NCI-H460 (cell line): ENCODE results near the gene KLHL15. TPM values are rescaled to one million over a fixed set of nuclear protein-coding genes. Genes with fewer than 3 reads are reported as not detected.
"Not testable (repeated sequence)": the region's sequence is repeated elsewhere in the genome, so short reads cannot be mapped to it uniquely, and the experiment has no call there.

ENCODE experiments used
- DNase-seq: peaks from one replicate; pipeline ENCODE4 v3.0.0-alpha.2; 2016; ENCODE audit warnings: low read depth; ENCODE audit errors: extremely low read depth
- total RNA-seq: library from RNA; depleted of rRNA; stranded (reverse); fragments of >200 nt; shearing (Covaris generic); gene quantifications from 2 replicates; pipeline ENCODE4 v1.2.3, GENCODE V29; 2014

KLHL15 gene
- total RNA-seq, 1 experiment from 2014 or later, result 19.3 TPM

- DNase-seq, result no peak
These were observed 8.2 kb downstream of the KLHL15 start for GRCh38 chrX:24018809-24019208.

DNA sequence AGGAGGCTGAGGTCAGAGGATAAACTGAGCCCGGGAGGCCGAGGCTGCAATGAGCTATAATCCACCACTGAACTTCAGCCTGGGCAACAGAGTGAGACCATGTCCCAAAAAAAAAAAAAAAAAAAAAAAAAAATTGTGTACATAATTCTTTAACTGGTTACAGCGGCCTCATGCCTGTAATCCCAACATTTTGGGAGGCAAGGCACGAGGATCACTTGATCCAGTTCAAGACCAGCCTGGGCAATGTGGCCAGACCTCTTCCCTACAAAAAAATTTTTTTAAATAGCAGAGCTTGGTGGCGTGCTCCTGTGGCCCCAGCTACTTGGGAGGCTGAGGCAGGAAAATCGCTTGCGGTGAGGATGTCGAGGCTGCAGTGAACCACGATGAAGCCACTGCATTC lies 9.3 kb downstream of the KLHL15 start:
- DNase-seq, result no peak

DNA sequence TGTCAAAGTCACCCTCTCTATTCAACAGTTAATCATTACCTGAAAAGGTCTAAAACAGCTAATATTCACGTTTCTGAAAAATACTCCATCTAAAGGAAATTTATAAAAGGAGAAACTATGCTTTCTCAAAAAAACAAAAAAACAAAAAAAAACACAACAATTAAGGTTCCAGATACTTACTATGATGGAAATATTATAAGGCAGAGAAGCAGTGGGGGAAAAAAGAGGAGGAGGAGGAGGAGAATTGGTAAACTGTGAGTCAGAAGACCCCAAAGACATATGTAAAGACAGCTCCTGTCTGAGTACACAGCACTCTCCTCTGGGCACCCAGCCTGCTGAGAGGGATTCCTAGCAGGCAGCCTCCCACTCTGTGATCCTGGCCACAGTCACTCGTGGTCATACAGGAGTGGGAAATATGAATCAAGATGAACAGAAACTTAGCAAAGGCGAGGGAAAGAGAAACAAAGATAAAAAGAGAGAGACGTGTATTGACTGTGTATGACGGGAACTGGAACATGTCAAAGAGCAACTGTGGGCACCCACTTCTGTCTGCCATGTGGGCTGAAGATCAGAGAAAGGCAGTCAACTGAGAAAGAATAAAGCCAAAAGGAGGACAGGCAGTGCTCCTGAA lies 12.5 kb downstream of the KLHL15 start:
- no peak for DNase-seq

DNA sequence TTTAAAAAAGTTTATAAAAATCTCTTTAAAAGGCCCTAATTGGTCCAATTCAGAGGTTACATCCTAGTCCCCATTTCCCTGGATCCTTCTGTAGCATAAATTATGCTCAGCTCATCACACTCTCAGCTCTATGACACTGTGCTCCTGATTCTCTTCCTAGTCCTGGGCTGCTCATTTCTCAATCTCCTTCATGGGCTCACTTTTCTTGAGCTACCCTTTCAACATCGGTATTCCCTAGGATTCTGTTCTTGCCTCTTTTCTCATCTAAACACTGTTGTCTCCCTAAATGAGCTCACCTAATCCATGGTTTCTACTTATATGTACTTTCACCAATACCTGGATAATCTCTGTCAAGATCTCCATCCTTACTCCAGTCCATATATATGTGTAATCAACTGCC lies 14.7 kb downstream of the KLHL15 start:
- no peak for DNase-seq

GRCh38 chrX:24005867-24006266 lies 21.1 kb downstream of the KLHL15 start:
- DNase-seq, result no peak

DNA sequence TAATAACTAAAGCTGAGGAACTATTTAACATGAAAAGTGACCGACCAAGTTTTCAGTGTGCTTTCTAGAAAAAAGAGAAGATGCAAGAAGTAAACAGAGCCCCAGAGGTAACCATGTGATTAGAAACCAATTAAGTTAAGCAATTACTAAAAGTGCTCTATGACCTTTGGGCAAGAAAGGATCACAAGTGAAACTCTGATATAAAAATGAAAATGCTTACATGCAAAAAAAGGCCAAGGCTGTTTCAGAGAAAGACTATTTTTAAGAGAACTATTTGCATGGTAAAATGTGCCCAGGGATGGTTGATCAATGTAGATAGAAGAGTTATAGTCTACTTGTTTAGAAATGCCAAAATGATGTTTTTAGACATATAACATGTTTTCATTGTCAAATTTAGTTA lies 22.0 kb downstream of the KLHL15 start:
- DNase-seq, result no peak

DNA sequence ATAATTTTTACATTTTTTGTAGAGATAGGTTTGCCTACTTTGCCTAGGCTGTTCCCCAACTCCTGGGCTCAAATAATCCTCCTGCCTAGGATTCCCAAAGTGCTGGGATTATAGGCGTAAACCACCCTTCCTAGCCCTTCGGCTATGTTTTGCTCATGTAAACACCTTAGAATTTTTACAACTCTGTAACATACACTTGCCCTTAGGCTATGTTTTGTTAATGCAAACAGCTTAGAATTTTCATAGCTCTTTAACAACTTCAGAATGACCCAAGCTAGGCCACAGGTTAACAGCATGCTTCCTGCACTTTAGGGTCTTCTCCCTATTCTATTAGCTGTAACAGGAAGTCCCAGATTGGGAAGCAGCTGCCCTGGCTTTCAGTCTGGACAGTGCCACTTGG lies 24.2 kb downstream of the KLHL15 start:
- no peak for DNase-seq

DNA sequence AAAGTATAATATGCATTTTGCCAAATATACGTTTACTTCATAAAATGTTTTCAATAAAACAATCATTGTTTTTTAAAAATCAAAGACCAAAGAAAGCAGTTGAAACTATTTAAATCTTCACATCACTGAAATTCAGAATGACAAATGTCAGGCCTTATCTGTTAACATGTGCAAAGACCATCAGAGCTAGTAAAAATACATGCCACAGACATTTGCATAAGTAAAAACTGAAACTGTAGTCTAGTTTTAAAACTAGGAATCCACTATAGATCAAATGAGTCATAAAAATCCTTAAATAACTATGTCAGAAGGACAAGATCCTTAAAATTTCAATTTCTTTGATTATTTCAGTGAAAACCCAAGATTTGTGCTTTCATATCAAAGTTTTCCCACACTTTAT lies 24.8 kb downstream of the KLHL15 start:
- DNase-seq, result no peak

DNA sequence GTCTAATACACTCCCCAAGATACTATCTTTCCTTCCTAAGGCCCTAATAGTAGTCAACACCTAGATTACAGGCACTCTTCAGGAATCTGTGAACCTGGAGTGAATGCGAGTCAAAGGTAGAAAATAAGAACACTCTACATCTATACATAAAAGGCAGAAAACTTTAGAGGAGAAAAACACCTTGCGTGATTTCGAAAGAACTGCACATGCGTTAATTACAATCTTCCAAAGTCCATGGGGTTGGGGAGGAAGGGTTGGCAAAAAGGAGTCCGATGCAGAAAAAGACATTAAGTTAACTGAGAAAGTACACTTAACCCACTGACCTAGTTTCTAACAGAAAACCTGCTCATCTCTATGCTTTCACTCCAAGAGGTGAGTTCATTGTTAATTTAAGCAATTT lies 27.3 kb downstream of the KLHL15 start:
- no peak for DNase-seq

GRCh38 chrX:23993012-23993633 lies 33.9 kb downstream of the KLHL15 start:
- DNase-seq, result peak; percentile 6

- DNase-seq, result no peak
These were observed 34.6 kb downstream of the KLHL15 start for GRCh38 chrX:23992431-23992830.

- no peak for DNase-seq
These were observed 36.5 kb downstream of the KLHL15 start for GRCh38 chrX:23990455-23990854.

- DNase-seq, result no peak
These were observed 37.3 kb downstream of the KLHL15 start for GRCh38 chrX:23989689-23990088.

DNA sequence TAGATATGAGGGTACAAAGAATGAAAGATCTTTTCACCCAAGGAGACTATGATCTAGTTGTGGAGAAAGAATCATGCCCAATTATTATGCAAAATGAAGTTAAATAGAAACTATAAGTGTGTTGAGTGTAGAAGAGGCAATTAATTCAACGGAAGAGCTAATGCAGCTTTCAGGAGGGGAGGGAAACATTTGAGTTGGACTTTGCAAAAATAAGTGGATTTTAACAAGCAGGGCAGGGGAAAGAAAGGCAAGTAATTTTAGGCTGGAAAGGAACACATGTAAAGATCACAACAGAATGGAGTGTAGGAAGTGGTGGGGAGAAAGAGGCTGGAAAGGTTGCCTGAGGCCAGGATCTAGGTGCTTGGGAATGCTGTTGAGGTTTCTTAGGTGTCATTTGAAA lies 44.1 kb downstream of the KLHL15 start:
- DNase-seq, result no peak

GRCh38 chrX:23981711-23982110 lies 45.3 kb downstream of the KLHL15 start:
- no peak for DNase-seq

DNA sequence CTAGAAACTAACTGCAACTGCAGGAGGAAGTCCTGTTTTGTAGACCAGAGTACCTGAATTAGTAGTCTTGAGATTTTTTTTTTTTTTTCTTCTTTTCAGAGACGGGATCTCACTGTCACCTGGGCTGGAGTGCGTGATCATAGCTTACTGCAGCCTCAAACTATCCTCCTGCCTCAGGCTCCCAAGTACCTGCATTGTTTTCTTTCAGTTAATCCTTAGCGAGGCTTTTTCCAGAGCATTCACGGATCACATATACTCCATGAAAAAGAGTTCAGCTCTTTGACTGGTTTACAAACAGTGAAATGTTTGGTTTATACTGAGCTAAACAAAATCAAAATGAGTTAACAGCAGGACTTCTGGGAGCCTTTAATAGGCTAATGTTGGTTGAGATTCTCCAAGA lies 45.8 kb downstream of the KLHL15 start:
- DNase-seq, result no peak

DNA sequence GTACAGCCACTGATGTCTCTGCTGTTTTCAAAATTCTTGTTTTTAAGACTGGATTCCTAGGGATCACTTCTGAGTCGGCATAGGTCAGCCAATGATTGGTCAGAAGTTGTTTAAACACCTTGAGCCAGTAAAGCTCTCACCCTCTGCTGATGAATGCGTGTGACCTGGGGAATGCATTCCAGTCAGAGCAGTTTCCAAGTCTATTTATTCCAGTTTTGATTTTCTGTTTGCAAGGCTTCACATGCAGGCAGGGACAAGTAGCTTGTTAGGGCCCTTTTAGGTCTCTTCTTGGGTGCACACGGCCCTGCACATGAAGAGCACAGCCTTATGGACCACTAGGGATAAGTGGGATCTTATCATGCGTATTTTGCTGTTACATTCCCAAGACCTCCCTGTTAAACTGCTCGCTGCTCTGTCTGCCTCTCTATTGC lies 47.0 kb downstream of the KLHL15 start:
- DNase-seq, result no peak

DNA sequence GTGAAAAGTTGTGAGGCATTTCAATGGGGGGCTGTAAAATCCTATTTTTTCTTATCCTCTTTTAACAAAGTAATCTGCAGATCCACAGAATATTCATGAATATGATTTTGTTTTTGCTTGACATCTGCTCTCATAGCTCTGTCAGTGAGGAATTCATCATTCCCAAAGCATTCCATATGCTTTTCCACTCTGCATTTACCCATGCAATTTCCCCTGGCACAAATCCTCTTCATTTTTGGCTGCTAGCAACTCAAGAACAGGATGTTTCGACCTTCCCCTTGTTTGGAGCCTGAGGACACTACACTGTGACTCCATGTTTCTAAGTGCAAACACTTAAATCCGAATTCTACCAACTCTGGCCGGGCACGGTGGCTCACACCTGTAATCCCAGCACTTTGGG lies 48.5 kb downstream of the KLHL15 start:
- DNase-seq, result no peak

DNA sequence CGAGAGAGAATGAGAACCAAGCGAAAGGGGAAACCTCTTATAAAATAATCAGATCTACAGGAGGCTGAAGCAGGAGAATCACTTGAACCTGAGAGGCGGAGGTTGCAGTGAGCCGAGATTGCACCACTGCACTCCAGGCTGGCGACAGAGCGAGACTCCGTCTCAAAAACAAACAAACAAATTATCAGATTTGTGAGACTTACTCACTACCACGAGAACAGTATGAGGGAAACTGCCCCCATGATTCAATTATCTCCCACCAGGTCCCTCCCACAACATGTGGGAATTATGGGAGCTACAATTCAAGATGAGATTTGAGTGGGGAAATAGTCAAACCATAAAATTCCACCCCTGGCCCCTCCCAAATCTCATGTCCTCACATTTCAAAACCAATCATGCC lies 61.4 kb downstream of the KLHL15 start:
- not testable (repeated sequence) for DNase-seq

DNA sequence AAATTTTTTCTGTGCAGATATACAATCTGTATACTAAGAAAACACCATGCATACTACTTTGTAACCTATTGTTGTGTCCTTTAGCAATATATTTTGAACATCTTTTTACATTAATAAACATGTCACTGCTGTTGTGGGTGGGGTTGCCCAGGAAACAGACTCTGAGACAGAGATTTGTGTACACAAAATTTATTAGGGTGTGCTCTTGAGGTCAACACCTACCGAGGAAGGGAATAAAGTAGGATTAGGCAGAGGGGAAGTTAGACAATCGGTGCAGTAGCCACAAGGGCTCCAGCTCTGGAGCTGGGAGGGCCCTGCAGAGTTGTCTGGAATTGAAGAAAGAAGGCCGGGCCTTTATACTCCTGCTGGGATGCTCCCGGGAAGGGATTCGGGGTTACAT lies 62.8 kb downstream of the KLHL15 start:
- no peak for DNase-seq

DNA sequence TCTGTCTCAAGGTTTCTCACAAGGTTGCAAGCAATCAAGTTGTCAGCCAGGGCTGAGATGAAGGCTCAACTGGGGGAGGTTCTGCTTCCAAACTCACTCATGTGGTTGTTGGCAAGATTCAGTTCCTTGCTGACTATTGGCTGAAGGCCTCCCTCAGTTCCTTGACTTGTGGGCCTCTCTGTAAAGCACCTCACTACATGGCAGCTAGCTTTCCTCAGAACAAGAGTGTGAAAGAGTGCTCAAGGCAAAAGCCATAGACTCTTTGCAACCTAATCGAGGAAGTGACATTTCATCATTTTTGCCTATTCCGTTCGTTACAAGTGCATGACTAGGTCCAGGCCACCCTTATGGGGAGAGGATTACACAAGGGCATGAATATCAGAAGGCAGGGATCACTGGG lies 67.2 kb downstream of the KLHL15 start:
- no peak for DNase-seq

DNA sequence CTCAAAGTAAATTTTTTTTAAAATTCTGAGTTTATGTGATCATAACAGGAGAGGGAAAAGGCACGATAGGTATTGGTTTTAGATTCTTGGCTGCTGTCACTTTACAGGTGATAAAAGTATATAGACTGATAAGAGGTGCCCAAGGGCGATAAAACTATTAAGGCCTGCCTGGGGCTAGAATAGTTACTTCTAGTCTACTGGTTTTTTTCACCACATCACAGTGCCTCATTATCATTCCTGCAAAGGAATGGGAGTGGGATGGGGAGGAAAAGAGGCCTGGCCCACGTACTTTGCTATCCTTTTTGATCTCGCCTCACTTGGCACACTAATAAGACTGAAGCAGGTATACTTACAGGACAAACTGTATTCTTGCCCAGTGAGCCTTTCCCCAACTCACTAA lies 72.6 kb downstream of the KLHL15 start:
- DNase-seq, result no peak

GRCh38 chrX:23953908-23954269 lies 73.1 kb downstream of the KLHL15 start:
- DNase-seq, result no peak
